CD4-positive, CD25-positive, alpha-beta regulatory T cell (primary cell): ENCODE results near the gene CTBP1. TPM values are rescaled to one million over a fixed set of nuclear protein-coding genes. Genes with fewer than 3 reads are reported as not detected.

Experiments
- ATAC-seq, 2 donors: fragments of 150-1000 bp; cut with Tn5 transposase; one replicate each; pipeline ENCODE4 v1.10.0; 2021; ENCODE audit warnings: low read depth in 2 of 2, moderate number of reproducible peaks in 2 of 2, moderate library complexity in 1 of 2
- DNase-seq, 3 donors: peaks; one replicate each; pipeline versions ENCODE4 v3.0.0 to v3.0.0-alpha.2; 2012 to 2022; ENCODE audit warnings: mixed read lengths in 1 of 3
- H3K27ac ChIP-seq: one replicate; pipeline ENCODE4 v1.7.0; 2013; ENCODE audit warnings: mild to moderate bottlenecking, low read length; ENCODE audit not compliant: insufficient read depth, poor library complexity, severe bottlenecking
- H3K27me3 ChIP-seq: one replicate; pipeline ENCODE4 v1.7.0; 2013; ENCODE audit warnings: low read length; ENCODE audit not compliant: control insufficient read depth, insufficient read depth
- H3K36me3 ChIP-seq: one replicate; pipeline ENCODE4 v1.7.0; 2013; ENCODE audit warnings: mild to moderate bottlenecking, low read length, moderate library complexity; ENCODE audit not compliant: control insufficient read depth, insufficient read depth
- H3K4me1 ChIP-seq: 2 replicates; pipeline ENCODE4 v1.7.0; 2013; ENCODE audit warnings: mild to moderate bottlenecking, low read length; ENCODE audit not compliant: insufficient read depth, control insufficient read depth, poor library complexity, severe bottlenecking
- H3K4me3 ChIP-seq: one replicate; pipeline ENCODE4 v1.7.0; 2013; ENCODE audit warnings: low read depth, mild to moderate bottlenecking, low read length, moderate library complexity
- H3K9me3 ChIP-seq, 2 experiments: 1 replicate in 1 of 2; 2 replicates in 1 of 2; pipeline ENCODE4 v1.7.0; 2013; ENCODE audit warnings: low read length in 2 of 2, mild to moderate bottlenecking in 1 of 2, moderate library complexity in 1 of 2; ENCODE audit not compliant: control insufficient read depth in 2 of 2
- H3K27ac Mint-ChIP-seq, 3 donors: one replicate each; pipeline ENCODE4 v1.8.0; 2020 to 2022; ENCODE audit warnings: mild to moderate bottlenecking in 3 of 3, mixed read lengths in 3 of 3, moderate library complexity in 2 of 3
- H3K27me3 Mint-ChIP-seq: one replicate; pipeline ENCODE4 v1.8.0; 2022; ENCODE audit warnings: mild to moderate bottlenecking, mixed read lengths
- H3K36me3 Mint-ChIP-seq: one replicate; pipeline ENCODE4 v1.8.0; 2020; ENCODE audit warnings: mixed read lengths
- H3K4me1 Mint-ChIP-seq, 4 donors: one replicate each; pipeline ENCODE4 v1.8.0; 2020 to 2022; ENCODE audit warnings: mixed read lengths in 4 of 4, mild to moderate bottlenecking in 1 of 4
- H3K4me3 Mint-ChIP-seq, 4 donors: one replicate each; pipeline ENCODE4 v1.8.0; 2020 to 2022; ENCODE audit warnings: mild to moderate bottlenecking in 4 of 4, mixed read lengths in 4 of 4, moderate library complexity in 3 of 4
- H3K9me3 Mint-ChIP-seq, 7 donors: one replicate each; pipeline ENCODE4 v1.8.0; 2020 to 2022; ENCODE audit warnings: mixed read lengths in 7 of 7, mild to moderate bottlenecking in 3 of 7, moderate library complexity in 2 of 7
- polyA plus RNA-seq, 4 donors: library from polyadenylated mRNA; unstranded; fragments of 300-500 nt; fragmentation: Illumina TruSeq; gene quantifications; one replicate each; pipeline ENCODE4 v1.2.3, GENCODE V29; 2021
- total RNA-seq: library from RNA; stranded (reverse); gene quantifications from one replicate; pipeline ENCODE4 v1.2.3, GENCODE V29; 2022

Gene CTBP1
- total and polyA plus RNA-seq, 5 donors from 2014 or later = 32.4 to 198 (median 67.2) TPM

DNA sequence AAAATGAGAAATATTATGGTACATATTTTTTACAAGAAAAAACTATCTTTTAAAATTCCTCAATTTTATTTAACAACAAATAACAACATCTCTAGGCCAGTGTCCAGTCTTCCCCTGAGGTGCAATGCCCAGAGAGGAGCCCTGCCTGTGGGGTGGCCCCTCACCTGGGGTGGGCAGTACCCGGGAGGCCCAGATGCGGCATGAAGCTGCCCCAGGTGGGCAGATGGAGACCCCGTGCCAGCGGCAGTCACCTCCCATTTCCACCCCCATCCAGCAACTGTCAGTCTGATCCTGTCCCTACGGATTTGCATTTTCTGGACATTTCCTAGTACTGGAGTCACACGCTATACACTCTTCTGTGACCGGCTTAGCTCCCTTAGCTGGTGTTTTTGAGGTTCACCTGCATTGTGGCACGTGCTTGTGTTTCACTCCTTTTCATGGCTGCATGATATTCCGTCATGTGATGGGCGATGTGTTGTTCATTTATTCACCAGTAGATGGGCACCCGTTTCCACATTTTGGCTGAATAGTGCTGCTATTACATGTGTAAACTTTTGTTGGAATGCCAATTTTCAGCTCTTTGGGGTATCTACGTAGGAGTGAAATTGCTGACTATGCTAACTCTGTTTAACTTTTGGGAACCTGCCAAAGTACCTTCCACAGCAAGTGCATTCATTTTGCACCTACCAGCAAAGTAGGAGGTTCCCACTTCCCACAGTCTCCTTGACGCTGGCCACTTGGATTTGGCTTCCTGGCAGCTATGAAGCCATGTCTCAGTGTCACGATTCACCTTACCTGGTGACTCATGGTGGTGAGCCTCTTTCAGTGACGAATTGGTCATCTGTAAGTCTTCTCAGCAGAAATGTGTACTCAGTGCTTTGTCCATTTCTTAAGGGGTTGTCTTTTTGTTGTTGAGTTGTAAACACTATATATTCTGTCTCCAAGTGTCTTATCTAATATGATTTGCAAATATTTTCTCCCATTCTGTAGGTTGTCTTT, 29.0 kb upstream of the CTBP1 start:
- Histone ChIP-seq H3K4me1 (no peaks in the 10 kb centered on the region), H3K9me3 (no peaks in the 10 kb centered on the region), H3K27me3 (no peaks in the 10 kb centered on the region), H3K4me3 (no peak overlapping the region), H3K36me3 (no peaks in the 10 kb centered on the region), H3K27ac (no peak overlapping the region)
- DNase-seq (peak in 1 of 3 donors; percentile 29), ATAC-seq (no peak)
- no peaks in the 10 kb centered on the region for H3K27me3 Mint-ChIP-seq
- no peaks in the 10 kb centered on the region for H3K36me3 Mint-ChIP-seq
- peaks cover 0 to 2% (median 0%) of the 10 kb centered on the region in 7 donors for H3K9me3 Mint-ChIP-seq
- H3K27ac Mint-ChIP-seq = no peak overlapping the region
- no peak overlapping the region for H3K4me3 Mint-ChIP-seq
- H3K4me1 Mint-ChIP-seq = no peaks in the 10 kb centered on the region

DNA sequence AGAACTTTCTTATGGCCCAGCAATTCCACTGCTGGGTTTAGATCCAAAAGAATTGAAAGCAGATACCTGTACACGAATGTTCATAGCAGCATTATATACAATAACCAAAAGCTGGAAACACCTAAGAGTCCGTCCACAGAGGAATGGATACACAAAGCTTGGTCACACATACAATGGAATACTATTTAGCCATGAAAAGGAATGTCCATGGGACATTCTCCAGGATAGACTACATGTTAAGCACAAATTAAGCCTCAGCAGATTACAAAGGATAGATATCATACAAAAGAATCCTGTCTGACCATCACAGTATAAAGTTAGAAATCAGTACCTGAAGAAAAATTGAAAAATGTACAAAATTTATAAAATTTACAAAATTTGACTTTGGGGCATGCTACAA, 28.1 kb upstream of the CTBP1 start:
- Histone ChIP-seq H3K36me3 (no peaks in the 10 kb centered on the region), H3K4me3 (no peak overlapping the region), H3K4me1 (no peaks in the 10 kb centered on the region), H3K27me3 (no peaks in the 10 kb centered on the region), H3K27ac (no peak overlapping the region), H3K9me3 (no peaks in the 10 kb centered on the region)
- Mint-ChIP-seq H3K27me3 (no peaks in the 10 kb centered on the region), H3K4me1 (no peaks in the 10 kb centered on the region), H3K36me3 (no peaks in the 10 kb centered on the region), H3K4me3 (no peak overlapping the region), H3K9me3 (peaks cover 0 to 2% (median 0%) of the 10 kb centered on the region in 7 donors), H3K27ac (no peak overlapping the region)
- no peak for ATAC-seq
- DNase-seq = no peak

DNA sequence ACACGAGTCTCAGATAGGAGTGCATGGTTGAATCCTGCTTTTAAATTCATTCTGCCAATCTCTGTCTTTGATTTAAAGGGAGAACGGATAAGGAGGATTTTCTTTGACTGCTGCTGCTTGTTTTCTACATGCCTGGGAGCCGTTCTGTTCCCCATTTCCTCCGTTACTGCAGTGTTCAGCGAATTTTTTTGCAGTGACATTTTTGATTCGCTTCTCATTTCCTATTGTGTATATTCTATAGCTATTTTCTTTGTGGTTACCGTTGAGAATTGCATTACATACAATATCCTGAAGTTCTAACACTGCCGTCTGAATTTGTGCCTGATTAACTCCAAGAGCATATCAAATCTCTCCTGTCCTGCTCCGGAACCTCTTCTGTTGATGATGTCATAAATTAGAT, 25.9 kb upstream of the CTBP1 start:
- Mint-ChIP-seq H3K9me3 (peaks cover 0 to 2% (median 0%) of the 10 kb centered on the region in 7 donors), H3K27ac (no peak overlapping the region), H3K4me1 (no peaks in the 10 kb centered on the region), H3K36me3 (no peaks in the 10 kb centered on the region), H3K27me3 (no peaks in the 10 kb centered on the region), H3K4me3 (no peak overlapping the region)
- no peak overlapping the region for H3K4me3 ChIP-seq
- no peaks in the 10 kb centered on the region for H3K9me3 ChIP-seq
- H3K36me3 ChIP-seq = no peaks in the 10 kb centered on the region
- H3K27me3 ChIP-seq = no peaks in the 10 kb centered on the region
- no peaks in the 10 kb centered on the region for H3K4me1 ChIP-seq
- DNase-seq (no peak), ATAC-seq (no peak)
- no peak overlapping the region for H3K27ac ChIP-seq

DNA sequence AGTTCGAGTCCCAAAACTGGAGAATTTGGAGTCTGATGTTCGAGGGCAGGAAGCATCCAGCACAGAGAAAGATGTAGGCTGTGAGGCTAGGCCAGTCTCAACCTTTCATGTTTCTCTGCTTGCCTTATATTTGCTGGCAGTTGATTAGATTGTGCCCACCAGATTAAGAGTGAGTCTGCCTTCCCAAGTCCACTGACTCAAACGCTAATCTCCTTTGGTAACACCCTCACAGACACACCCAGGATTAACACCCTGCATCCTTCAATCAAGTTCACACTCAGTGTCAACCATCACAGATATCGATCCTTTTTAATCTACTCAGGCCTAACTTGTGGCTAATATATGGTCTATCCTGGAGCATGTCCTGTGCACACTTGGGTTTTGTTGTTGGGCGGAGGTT, 22.8 kb upstream of the CTBP1 start:
- H3K4me1 ChIP-seq = peaks cover 7% of the 10 kb centered on the region
- DNase-seq (no peak), ATAC-seq (no peak)
- Mint-ChIP-seq H3K4me3 (no peak overlapping the region), H3K4me1 (peaks cover 9 to 13% (median 12%) of the 10 kb centered on the region in 4 donors), H3K36me3 (peaks cover 3% of the 10 kb centered on the region), H3K27ac (no peak overlapping the region), H3K27me3 (no peaks in the 10 kb centered on the region), H3K9me3 (peaks cover 0 to 1% (median 0%) of the 10 kb centered on the region in 7 donors)
- no peaks in the 10 kb centered on the region for H3K36me3 ChIP-seq
- no peak overlapping the region for H3K27ac ChIP-seq
- H3K27me3 ChIP-seq = no peaks in the 10 kb centered on the region
- no peak overlapping the region for H3K4me3 ChIP-seq
- no peaks in the 10 kb centered on the region for H3K9me3 ChIP-seq

DNA sequence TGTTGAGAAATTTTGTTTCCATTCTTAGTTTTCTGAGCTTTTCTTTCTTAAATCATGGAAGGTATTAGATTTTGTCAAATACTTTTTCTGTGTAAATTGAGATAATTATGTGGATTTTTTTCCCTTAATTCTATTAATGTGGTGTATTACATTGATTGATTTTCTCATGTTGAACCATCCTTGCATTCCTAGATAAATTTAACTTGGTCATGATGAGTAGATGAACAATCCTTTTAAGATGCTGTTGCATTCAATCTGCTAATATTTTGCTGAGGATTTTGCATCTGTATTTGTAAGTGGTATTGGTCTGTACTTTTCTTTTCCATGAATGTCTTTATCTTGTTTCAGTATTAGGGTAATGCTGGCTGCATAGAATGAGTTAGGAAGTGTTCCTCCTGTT, 20.3 kb upstream of the CTBP1 start:
- Mint-ChIP-seq H3K36me3 (peaks cover 5% of the 10 kb centered on the region), H3K4me3 (peak overlapping the region in 1 of 4 donors; percentile 51)

DNA sequence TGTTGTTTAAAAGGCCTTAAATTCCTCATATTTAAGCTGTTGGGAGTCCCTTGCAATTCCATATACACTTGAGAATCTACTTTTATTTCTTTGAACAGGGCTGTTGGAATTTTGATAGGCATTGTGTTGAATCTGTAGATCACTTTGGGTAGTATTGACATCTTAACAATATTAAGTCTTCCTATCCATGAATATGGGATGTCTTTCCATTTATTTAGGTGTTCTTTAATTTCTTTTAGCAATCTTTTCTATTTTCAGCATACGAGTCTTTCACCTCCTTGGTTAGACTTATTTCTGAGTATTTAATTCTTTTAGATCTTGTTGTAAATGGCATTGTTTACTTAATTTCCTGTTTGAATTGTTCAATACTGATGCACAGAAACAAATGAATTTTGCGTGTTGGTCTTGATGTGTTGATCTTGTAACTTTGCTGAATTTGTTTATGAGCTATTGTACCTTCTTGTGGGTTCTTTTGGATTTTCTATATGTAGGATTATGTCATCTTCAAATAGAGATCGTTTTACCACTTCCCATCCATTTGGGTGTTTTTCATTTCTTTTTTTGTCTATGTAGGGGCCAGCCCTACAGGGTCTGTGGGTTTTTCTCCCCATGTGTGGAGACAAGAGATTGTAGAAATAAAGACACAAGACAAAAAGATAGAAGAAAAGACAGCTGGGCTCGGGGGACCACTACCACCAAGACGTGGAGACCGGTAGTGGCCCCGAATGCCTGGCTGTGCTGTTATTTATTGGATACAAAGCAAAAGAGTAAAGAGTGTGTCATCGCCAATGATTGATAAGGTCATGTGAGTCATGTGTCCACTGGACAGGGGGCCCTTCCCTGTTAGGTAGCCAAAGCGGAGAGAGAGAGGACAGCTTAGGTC, 18.2 kb upstream of the CTBP1 start:
- Histone ChIP-seq H3K27ac (peak overlapping the region; percentile 80), H3K4me1 (peaks cover 7% of the 10 kb centered on the region), H3K36me3 (no peaks in the 10 kb centered on the region), H3K4me3 (peak overlapping the region; percentile 77), H3K9me3 (no peaks in the 10 kb centered on the region), H3K27me3 (no peaks in the 10 kb centered on the region)
- DNase-seq (peak in 2 of 3 donors; percentile 26 to 41), ATAC-seq (peak; percentile 28 to 56)
- H3K36me3 Mint-ChIP-seq = peaks cover 5% of the 10 kb centered on the region
- peaks cover 0 to 2% (median 0%) of the 10 kb centered on the region in 7 donors for H3K9me3 Mint-ChIP-seq
- H3K4me1 Mint-ChIP-seq = peaks cover 9 to 20% (median 16%) of the 10 kb centered on the region in 4 donors
- H3K4me3 Mint-ChIP-seq = peak overlapping the region; percentile 81 to 91 (median 88)
- peak overlapping the region; percentile 91 to 93 (median 93) for H3K27ac Mint-ChIP-seq
- H3K27me3 Mint-ChIP-seq = no peaks in the 10 kb centered on the region

More for the DNA sequence above, 20.3 kb upstream of the CTBP1 start:
- Histone ChIP-seq H3K4me3 (no peak overlapping the region), H3K27me3 (no peaks in the 10 kb centered on the region), H3K4me1 (peaks cover 7% of the 10 kb centered on the region), H3K36me3 (no peaks in the 10 kb centered on the region), H3K9me3 (no peaks in the 10 kb centered on the region), H3K27ac (no peak overlapping the region)
- no peak for DNase-seq
- H3K9me3 Mint-ChIP-seq = peaks cover 0 to 2% (median 0%) of the 10 kb centered on the region in 7 donors
- H3K4me1 Mint-ChIP-seq = peaks cover 9 to 15% (median 13%) of the 10 kb centered on the region in 4 donors
- H3K27ac Mint-ChIP-seq = no peak overlapping the region
- no peak for ATAC-seq
- H3K27me3 Mint-ChIP-seq = no peaks in the 10 kb centered on the region

DNA sequence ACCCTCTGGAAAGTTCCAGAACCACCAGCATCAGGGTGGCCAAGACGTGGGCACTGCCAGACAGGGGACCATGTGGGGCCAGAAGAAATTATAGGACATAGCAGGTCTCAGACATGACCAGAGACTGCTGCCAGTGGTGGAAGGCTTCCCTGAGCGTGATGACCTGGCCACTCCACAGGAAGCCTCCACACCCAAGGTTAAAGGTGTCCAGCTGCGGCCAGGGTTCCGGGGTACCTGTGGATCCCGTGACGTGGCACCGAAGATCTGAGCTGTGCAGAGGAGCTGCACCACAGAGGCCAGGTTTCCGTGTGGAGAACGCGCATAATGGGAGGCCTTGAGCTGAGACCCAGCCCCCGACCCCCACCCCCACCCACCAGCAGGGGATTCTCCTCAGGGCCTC, 16.4 kb upstream of the CTBP1 start:
- Histone ChIP-seq H3K27ac (no peak overlapping the region), H3K36me3 (no peaks in the 10 kb centered on the region), H3K4me1 (peaks cover 7% of the 10 kb centered on the region), H3K9me3 (no peaks in the 10 kb centered on the region), H3K27me3 (no peaks in the 10 kb centered on the region), H3K4me3 (no peak overlapping the region)
- no peak for ATAC-seq
- Mint-ChIP-seq H3K9me3 (peaks cover 0 to 2% (median 0%) of the 10 kb centered on the region in 7 donors), H3K4me1 (peaks cover 10 to 20% (median 18%) of the 10 kb centered on the region in 4 donors), H3K27ac (no peak overlapping the region), H3K36me3 (peaks cover 9% of the 10 kb centered on the region), H3K27me3 (no peaks in the 10 kb centered on the region), H3K4me3 (no peak overlapping the region)
- DNase-seq = no peak
